GM10266 (cell line): ENCODE results near the gene TMEM69.
"Not testable (repeated sequence)": the region's sequence is repeated elsewhere in the genome, so short reads cannot be mapped to it uniquely, and the experiment has no call there.

Source experiments
- DNase-seq: peaks from one replicate; pipeline ENCODE4 v3.0.0; 2012; ENCODE audit errors: extremely low spot score
- CTCF ChIP-seq: IDR thresholded peaks from 2 replicates; pipeline ENCODE4 v1.5.1; 2012; ENCODE audit warnings: mild to moderate bottlenecking, low read depth; ENCODE audit not compliant: control insufficient read depth, insufficient read depth; ENCODE audit errors: missing control alignments

TMEM69 gene

GRCh38 chr1:45679123-45679522, 8.9 kb upstream of the TMEM69 start:
- no peak for DNase-seq
- no peak for TF ChIP-seq CTCF

DNA sequence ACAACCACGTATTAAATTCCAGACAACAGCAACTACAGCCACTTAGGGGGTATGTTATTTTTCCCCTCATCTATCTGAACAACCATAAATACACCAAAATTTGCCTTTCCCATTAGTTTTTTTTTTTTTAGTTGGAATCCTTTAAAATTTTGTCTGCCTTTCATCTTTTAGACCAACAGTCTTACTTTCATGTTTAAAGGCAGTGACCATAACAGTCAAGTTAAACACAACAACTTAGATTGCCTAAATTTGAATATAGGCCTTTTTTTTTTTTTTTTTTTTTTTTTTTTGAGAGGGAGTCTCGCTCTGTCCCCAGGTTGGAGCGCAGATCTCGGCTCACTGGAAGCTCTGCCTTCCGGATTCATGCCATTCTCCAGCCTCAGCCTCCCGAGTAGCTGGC, 5.0 kb upstream of the TMEM69 start:
- no peak for DNase-seq
- no peak for TF ChIP-seq CTCF

- TF ChIP-seq CTCF = no peak
- no peak for DNase-seq
These were observed 3.6 kb upstream of the TMEM69 start for GRCh38 chr1:45684402-45684801.

- TF ChIP-seq CTCF = no peak
- DNase-seq = no peak
These were observed 2.5 kb upstream of the TMEM69 start for GRCh38 chr1:45685308-45686014.

DNA sequence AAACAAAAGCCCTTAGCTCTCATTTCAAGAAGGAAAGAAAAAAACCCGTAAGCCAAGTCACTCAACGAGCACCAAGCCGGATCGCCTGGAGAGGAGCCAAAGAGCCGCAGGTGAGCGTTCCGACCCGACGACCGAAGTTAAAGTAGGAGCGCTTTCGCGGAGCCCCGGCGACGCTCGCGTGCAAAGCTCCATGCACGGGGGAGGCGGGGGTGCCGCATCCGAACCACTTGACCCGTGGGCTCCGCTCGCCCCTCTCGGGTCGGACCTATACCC, 2.0 kb upstream of the TMEM69 start:
- DNase-seq = peak; percentile 17
- peak; percentile 15 for TF ChIP-seq CTCF

DNA sequence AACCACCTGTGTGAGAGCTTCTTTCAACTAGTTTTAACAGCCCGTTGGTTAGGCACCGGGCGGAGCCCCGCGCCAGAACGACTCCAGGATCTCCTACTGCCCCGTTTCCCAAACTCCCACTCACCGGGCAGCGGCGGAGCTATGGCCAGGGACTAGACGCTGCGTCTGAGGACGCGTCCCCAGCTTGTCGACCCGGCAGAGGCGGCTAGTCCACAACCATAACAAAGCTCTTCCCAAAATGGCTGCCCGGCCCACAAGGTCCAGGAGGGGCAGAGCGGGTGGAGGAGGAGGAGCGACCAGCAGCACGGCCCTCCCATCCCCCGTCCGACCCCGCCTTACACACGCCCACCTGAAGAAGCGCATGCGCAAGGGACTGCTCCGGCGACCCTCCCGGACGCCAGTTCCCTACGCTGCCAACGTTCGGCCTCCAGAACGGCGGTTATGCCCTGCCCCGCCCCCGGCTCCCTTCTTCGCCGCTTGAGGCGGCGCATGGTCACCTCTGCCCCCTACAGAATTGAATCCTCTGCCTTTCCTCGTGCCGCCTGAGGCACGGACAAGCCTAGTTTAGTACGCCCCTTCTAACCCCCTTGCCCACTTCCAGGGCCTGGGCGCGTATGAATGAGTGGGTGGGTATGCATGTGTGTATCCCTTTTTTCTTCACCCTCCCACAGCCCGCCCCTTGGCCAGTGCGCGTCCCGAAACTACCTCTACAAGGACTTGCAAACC, 1.5 kb upstream of the TMEM69 start, which contains the start of gene GPBP1L1:
TSS of gene GPBP1L1 (minus strand) at position 246 of the 726 bp plus-strand sequence. CDS start 27,446 bp downstream, outside the sequence.
- peak; percentile 94 for DNase-seq
- TF ChIP-seq CTCF = no peak

- DNase-seq = peak; percentile 86
- no peak for TF ChIP-seq CTCF
These were observed 797 bp upstream of the TMEM69 start for GRCh38 chr1:45687014-45687753.

- DNase-seq = not testable (repeated sequence)
These were observed 5.8 kb downstream of the TMEM69 start for GRCh38 chr1:45693811-45694210.
